ENCODE measurements around the gene MAP7.

- no peak for TF ChIP-seq CTCF (IDR thresholded peaks at IDR 0.05)
- TF ChIP-seq POLR2AphosphoS5 (IDR thresholded peaks at IDR 0.05) = no peak
- TF ChIP-seq POLR2A (IDR thresholded peaks at IDR 0.05) = no peak
These were observed 215.4 kb downstream of the MAP7 start for GRCh38 chr6:136334853-136335252.
